ENCODE results near the gene GPC3. TPM values are rescaled to one million over a fixed set of nuclear protein-coding genes. Genes with fewer than 3 reads are reported as not detected.

Gene GPC3
- total RNA-seq, 1 experiment from 2014 or later, result not detected

DNA sequence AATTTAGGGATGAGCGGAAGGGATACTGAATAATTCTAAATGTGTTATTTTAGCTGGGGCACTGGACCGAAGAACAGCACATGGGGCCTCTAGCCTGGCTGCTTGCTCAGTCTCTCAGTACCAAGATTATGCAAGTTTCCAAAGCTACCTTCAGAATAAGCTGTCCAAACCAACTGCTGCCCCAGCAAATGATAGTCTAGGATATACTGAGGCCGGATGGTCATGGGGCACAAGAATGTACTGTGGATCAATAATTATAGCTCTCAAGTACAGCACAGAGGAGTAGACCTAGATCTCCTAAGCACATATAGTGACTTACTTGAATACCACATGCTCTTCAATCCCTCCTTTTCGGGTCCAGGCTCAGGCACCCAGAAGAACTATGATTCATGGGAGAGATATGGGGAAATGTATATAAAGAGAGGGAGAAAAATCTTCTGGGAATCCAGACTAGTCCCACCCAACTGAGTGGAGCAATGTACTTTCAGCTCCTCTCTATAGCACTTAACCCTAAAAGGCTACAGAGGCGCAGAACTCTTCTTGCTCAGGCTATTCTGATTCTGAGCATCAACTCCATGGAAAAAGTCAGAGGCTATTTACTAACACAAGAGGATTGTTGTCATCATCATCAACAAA lies 409.8 kb downstream of the GPC3 start:
- DNase-seq (ENCODE audit: low read depth), result no peak

DNA sequence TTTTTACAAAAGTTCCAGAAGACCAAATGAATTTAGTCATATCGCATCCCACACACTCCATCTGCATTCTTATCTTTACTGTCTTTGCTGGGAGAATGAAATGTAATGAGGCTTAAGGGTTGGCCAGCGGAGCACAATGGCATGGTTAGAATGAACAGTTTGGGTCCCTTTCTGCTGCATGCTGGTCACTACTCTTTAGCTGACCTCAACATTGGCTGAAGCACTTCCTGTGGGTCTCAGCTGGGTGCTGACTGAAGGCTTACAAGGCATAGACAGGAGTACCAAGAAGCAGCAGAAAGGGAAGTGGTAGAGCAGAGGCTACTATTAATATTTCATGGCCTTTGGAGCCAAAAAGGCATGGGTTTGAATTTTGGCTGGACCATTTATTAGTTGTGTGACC lies 410.7 kb downstream of the GPC3 start:
- no peak for DNase-seq (ENCODE audit: low read depth)

DNA sequence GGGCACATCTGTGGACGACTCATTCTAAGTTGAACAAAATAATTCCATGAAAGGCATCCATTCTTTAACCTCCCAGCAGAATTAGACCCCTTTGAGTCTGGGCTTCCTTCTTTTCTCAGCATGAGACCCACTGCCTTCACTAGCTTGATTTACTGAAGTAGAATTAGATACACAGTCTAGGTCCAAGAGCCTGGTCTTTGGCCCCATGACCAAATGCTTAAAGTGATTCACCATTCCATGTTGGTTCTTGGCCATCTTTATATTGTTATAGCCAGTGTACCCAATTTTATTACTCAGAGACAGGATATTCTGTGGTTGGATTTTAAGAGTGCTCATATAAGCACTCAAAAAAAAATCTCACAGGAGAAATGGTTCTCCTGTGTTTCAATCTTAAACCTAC lies 414.8 kb downstream of the GPC3 start:
- DNase-seq (ENCODE audit: low read depth), result peak; percentile 40

DNA sequence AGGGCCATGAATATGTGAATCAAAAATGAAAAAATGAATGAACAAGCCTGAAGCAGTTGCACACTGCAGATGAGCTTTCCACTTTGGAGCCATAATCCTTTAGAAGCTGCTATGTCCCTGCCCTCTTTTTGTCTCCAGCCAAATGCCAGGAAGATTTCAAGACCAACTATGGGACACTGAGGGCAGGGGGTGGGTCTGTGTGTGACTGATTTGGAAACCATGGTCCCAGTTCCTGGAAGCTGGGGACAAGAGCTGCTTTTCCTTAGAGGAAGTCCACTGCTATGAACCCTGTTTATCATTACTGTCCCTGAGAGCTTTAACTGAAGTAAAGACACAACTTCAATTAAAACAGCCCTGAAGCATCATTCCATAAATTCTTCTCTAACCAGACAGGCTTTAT lies 416.2 kb downstream of the GPC3 start:
- DNase-seq (ENCODE audit: low read depth), result no peak

DNA sequence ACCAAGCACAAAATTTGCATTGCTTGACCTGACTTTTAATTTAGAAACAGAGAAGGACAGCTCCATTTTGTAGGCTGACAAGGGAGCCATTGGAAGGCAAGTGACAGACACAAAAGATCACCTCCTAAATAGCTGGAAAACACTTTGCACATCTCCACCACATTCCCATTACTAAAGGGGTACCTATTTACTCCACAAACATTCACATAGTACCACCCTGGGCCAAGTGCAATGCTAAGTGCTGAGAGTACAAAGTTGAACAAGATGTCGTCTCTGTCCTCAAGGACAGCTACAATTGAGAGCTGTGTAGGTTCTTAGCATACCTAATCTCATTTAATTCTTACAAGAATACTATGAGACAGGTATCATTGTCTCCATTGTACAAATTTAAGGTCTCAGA lies 417.3 kb downstream of the GPC3 start:
- DNase-seq (ENCODE audit: low read depth), result no peak

DNA sequence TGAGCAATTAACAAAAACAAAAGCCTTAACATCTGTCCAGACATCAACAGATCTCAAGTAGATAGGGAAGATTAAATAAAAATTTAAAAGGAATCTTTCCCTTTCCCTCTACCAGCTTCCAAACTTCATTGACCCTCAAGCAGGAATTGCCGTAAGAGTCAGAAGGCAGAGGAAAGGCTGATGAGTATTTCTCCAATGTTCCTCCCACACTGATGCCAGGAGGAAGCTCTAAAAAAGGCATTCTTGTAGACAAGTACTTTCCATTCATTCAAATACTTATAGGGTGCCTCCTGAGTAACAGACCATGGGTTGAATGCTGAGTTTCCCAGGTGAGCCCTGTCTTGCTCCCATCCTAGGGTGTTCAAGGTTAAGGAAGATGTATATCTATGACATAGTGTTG lies 418.5 kb downstream of the GPC3 start:
- DNase-seq (ENCODE audit: low read depth), result no peak

DNA sequence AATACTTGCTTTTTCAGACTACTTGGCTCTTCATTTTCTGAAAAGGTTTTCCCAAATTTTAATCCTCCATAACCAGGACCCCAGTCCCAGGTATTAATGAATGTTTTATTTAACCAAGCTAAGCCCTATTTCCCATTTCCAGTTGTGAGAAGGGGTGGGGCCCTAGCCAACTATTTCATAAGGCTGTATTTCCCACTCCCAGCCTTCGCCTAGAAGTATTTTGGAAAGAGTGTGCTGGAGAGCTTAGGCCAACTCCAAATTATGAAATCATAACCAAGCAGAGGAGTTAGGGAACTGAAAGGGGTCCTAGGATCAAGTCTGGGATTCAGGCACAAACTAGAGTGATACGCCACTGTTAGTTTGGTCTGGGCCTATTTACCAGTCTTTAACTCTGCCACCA lies 421.7 kb downstream of the GPC3 start:
- no peak for DNase-seq (ENCODE audit: low read depth)

DNA sequence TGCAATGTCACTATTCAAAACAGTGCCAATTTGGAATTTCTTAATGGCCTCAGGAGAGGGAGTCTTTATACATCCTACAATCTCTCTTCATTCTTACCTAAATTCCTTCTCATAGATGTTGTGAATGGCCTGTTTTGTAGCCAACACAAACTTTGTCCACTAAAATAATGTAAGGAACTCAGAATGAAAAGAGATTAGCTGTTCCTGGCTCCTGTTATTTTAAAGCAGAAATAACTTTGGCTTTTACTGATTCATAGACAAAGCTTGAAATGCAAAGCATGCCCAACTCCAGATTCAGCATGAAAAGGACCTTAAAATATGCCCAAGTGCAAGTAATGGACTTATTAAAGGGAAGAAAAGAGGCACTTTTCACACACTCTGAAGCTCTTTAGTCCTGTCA lies 424.1 kb downstream of the GPC3 start:
- DNase-seq (ENCODE audit: low read depth), result no peak

DNA sequence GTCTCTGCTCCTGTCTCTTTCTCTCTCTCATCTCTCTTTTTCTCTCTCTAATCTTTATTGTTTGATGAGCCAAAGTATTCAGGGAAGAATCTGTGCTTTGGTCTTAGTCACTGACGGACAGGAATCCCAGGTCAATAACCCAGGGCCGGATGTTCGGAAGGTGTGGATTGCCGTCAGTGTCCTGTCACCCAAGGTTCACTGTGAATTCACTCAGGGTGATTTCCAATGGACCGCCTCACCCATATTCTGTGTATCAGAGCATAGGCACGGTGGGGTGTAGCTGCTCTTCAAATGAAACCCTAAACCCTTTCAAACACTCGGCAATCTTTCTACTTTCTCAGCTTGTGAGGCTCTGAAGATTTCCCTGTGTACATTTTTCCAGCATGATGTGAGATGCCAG lies 425.5 kb downstream of the GPC3 start:
- no peak for DNase-seq (ENCODE audit: low read depth)

DNA sequence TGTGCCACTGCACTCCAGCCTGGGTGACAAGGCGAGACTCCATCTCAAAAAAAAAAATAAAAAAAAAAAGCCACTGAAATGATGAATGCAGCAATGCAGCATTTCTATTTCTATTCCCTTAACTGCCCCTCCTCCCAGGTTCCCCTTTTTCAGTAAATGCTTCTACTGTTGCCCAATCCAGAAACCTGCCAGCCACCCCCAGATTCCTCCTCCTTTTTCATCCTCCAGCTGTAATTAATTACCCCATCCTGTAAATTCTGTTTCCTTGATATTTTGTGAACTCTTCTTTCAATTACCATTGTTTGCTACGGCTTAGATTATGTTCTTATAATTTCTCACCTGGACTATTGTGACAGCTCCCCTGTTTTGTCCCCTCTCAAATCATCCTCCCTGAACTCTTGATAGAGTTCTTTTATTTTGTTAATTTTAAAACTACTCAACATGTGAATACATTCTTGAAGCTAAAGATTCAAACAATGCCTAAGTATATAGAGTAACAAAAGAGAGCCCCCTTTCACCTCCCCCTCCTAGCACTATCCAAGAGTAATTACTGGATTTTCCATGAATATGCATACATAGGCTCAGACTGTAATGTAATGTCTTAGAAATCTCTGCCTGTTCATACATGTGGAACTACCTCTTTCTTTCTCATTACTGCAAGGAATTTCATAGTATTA lies 429.5 kb downstream of the GPC3 start:
- DNase-seq (ENCODE audit: low read depth), result no peak

DNA sequence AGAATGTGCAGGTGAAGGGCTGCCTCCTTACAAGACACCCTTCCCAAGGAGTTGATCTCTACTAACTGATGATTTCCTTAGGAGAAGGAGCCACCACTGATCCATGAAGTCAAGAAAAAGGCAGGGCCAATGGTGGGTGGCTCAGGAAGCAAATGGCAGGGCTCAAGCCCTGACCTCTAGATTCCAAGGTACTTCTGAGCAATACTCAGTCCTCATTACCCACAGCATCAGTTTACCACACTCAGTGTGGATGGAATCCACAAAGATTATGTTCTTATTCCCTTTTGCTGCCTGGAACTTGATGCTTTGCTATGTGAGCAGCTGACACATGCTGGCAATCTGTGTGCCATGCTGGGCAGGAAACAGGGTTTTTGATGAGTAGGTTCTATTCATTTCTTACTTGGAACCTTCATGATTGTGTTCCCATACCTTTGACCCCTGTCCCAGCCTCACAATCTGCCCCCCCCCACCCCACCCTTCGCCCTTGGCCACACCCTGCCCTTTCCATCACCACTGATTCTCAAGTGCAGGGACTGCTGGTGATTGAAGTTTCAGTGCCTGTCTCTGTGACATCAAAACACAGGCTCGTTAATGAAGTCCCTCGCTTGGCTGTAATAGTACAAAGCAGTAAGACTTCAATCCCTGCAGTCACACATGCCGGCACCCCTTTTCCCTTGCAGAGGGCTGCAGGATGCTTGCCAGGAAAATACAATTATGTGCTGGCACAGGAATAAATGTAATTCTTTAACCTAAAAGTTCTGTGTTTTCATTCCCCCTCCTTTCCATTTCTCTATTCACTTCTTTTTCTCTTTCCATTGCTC lies 434.5 kb downstream of the GPC3 start:
- no peak for DNase-seq (ENCODE audit: low read depth)

DNA sequence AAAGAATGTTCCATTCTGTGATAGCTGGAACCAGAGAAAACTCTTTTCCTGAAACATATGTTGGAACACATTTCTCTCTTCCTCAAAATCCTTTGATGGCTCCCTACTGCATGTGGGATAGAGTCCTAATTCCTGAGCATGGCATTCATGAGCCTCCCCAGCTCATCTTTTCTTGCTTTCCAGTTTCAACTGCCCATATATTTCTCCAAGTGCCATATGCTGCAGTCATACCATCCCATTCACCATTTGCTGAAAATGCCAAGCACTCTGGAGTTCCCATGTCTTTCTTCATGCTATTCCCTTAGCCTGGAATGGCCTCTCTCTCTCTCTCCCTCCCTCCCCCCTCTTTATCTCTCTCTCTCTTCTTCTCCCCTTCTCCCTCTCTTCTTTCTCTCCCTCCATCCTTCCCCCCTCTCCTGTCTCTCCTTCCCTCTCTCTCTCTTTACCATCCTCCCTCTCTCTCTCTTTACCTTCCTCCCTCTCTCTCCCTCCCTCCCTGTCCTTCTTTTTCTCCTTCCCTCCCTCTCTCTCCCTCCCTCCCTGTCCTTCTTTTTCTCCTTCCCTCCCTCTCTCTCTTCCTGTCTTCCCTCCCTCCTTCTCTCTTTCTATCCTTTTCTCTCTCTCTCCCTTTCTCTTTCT lies 436.0 kb downstream of the GPC3 start:
- no peak for DNase-seq (ENCODE audit: low read depth)

DNA sequence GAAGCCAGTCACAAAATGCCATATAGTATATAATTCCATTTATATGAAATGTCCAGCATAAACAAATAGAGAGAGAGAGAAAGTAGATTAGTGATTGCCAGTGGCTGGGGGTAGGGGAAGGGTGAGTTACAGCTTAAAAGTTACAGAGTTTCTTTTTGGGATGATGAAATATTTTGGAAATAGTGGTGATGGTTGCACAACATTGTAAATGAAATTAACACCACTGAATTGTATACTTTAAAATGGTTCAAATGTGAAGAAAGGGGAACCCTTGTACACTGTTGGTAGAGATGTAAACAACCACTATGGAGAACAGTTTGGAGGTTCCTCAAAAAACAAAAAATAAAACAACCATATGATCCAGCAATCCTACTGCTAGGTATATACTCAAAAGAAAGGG lies 439.0 kb downstream of the GPC3 start:
- DNase-seq (ENCODE audit: low read depth), result no peak

DNA sequence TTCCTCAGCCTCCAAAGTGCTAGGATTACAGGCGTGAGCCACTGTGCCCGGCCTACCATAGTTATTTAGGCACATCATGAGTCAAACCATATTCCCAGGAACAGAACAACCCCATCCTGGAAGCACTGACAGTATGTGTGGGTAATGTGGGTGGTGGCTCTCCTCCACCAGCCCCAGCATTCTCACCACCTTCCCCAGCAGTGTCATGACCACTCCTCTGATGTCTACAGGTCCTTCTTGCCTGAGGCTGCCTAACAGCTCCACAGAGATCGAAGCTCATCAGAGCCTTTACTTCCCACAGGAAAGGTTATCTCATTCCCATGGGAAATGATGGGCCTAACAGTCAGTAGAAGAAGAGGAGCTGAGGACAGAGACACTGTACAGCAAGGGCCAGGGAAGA lies 440.6 kb downstream of the GPC3 start:
- DNase-seq (ENCODE audit: low read depth), result peak; percentile 0

DNA sequence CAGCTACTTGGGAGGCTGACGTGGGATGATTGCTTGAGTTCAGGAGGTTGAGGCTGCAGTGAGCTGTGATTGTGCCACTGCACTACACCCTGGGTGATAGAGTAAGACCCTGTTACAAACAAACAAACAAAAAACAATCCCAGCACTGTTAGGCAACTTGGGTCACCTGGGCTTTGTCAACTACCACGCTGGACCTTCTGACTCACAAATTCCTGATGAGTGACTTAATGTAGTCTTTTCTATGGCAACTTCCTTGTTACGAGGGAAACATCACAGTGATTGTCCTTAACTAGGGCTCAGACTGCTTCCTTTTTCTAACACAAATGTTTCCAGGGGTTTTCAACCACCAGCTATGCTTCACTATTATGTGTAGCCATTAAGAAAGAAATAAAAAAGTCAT lies 441.3 kb downstream of the GPC3 start:
- peak; percentile 65 for DNase-seq (ENCODE audit: low read depth)

DNA sequence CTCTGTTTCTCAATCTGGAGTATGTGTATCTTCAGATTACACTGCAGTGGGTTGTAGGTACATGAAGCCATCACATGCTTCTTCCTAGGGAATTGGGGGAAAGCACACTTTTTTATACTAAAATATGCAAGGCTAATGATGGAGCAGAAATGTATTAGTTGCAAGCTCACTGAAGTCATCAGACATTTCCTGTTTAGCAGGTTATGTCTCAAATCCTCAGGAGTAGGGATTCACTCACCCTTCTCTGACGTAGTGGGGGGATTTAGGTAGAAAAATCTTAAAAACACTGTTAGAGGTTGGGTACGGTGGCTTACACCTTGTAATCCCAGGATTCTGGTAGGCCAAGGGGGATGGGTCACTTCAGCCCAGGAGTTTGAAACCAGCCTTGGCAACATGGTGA lies 441.7 kb downstream of the GPC3 start:
- no peak for DNase-seq (ENCODE audit: low read depth)

DNA sequence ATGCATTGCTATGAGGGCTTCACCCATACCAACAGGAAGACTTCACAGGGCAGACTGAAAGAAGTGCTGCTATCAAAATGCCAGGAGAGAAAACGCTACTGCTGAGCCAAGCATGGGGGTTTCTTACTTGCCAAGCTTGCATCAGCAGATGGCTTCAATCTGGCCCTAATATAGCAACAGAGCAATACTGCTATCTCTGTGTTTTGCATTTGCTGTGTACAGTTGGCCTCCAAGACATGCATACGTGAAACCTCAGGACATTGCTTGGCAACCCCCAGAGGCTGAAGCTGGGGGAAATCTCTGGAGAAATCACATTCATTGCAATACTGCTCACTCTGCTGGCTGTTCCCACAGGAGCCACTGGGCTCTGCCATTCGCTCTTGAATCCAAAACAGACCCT lies 442.9 kb downstream of the GPC3 start:
- DNase-seq (ENCODE audit: low read depth), result no peak

DNA sequence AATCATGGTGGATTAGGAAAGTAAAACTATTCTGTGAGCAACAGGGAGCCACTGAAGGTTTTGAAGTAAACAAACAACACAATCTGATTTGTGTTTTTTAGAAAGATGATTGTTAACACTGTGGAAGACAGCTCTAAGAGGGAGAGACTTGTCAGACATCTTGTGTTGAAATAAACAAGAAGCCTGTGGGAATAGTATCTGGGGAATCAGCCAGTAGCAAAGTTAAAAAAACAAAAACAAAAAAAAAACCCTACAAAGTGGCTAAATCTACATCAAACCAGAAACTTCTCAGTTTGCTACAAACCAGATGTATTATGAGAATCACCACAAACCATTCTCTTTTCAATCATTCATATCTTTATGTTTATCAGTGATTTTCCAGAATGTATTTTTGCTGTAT lies 444.4 kb downstream of the GPC3 start:
- no peak for DNase-seq (ENCODE audit: low read depth)

DNA sequence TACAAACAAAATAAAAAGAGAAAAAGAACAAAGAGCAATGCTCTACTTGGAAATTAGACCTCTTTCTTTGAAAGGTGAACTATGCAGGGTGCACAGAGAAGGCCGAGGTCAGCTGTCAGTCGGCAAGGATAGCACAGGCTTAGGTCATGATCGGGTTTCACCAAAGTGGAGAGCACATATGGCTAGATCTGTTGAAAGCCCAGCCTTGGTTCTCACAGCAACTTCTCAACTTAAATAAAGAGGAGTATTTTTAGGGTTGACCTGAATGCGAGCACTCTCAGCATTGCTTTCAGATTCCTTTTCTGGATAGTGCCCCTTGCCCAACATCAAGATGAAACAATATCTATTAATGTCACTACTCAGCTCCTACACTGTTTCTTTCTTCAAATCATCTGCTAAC lies 447.2 kb downstream of the GPC3 start:
- DNase-seq (ENCODE audit: low read depth), result no peak

DNA sequence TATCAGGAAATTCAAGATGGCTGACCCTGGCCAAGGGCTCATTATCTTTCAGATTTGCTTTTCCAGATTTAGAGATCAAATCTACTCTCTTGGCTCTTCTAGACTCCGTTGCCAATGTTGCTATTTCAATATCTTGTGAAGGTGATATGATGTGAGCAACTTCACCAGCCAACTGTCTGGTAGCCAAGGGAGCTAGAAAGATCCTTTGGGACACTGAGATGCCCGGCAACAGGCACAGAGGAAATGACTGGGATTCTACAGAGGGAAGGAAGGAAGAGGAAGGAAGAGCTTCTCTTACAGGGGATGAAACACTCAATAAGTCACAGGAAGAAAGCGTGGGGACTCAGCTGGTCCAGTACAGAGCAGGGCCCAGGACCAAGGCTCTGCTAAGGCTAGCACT lies 448.3 kb downstream of the GPC3 start:
- no peak for DNase-seq (ENCODE audit: low read depth)

DNA sequence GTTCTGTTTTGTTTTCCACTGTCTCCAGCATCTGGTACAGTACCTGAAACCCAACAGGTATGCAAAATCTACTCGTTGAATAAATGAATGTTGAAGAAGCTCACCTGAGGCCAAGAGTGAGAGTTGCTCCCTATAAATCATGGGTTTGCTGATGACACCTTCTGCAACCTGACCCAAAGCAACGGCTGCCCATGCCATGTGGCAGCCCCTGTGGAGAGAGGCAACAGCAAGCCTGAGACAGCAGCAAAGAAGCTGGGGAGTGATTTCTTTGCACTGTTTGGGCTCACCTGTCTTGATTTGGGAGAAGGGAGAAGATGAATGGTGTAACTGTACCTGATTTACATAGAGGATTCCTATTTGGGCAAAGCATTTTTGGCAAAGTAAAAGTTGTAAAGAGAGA lies 450.3 kb downstream of the GPC3 start:
- DNase-seq (ENCODE audit: low read depth), result no peak

DNA sequence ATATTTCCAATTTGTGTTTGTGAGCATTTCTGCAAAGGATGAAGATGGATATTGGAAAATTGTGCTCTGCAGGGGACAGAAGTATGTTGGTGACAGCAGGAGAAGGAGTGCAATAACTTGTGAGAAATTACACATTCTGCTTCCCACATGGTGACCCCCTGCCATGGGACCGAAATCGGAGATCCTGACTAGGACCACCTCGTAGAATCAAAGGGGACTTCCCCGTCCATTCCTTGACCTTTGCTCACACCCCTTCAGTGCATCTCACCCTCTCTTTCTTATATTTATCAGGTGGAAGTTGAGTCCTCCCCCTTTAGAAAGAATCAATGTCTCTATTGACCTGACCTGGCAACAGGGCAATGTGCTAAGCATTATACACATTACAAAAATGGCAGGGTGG lies 451.2 kb downstream of the GPC3 start:
- no peak for DNase-seq (ENCODE audit: low read depth)
